Left hindlimb (tissue), 1 donor: ENCODE data around the gene TUBA1C.
A peak's percentile ranks its signal among the peaks of the same experiment; 100 is the strongest.
"Not testable (repeated sequence)": the region's sequence is repeated elsewhere in the genome, so short reads cannot be mapped to it uniquely, and the experiment has no call there.

Source experiments
- DNase-seq: peaks from one replicate; pipeline ENCODE4 v3.0.0-alpha.2; 2018

The TUBA1C gene

GRCh38 chr12:49255857-49256637 lies 8.8 kb upstream of the TUBA1C start:
- DNase-seq: no peak

- not testable (repeated sequence) for DNase-seq
Observed at GRCh38 chr12:49257508-49258184, 7.2 kb upstream of the TUBA1C start.

- no peak for DNase-seq
Observed at GRCh38 chr12:49259452-49259851, 5.4 kb upstream of the TUBA1C start.

- peak; percentile 50 for DNase-seq
Observed at GRCh38 chr12:49260166-49260565, 4.7 kb upstream of the TUBA1C start.

- no peak for DNase-seq
Observed at GRCh38 chr12:49260571-49261363, 4.1 kb upstream of the TUBA1C start.

GRCh38 chr12:49261721-49262120 lies 3.2 kb upstream of the TUBA1C start:
- no peak for DNase-seq

- no peak for DNase-seq
Observed at GRCh38 chr12:49263400-49263763, 1.5 kb upstream of the TUBA1C start.

GRCh38 chr12:49264466-49264872 lies 413 bp upstream of the TUBA1C start:
- DNase-seq: no peak

GRCh38 chr12:49269191-49269590 lies 4.3 kb downstream of the TUBA1C start:
- not testable (repeated sequence) for DNase-seq

GRCh38 chr12:49272790-49273725 lies 8.2 kb downstream of the TUBA1C start:
- no peak for DNase-seq

GRCh38 chr12:49273726-49274395 lies 9.0 kb downstream of the TUBA1C start:
- peak; percentile 5 for DNase-seq

- DNase-seq: peak; percentile 2
Observed at GRCh38 chr12:49274396-49275069, 9.7 kb downstream of the TUBA1C start.

GRCh38 chr12:49276304-49277290 lies 11.7 kb downstream of the TUBA1C start:
- DNase-seq: peak; percentile 14

GRCh38 chr12:49277466-49277865 lies 12.6 kb downstream of the TUBA1C start:
- DNase-seq: no peak

- DNase-seq: no peak
Observed at GRCh38 chr12:49279706-49280159, 14.9 kb downstream of the TUBA1C start.

GRCh38 chr12:49280545-49280944 lies 15.7 kb downstream of the TUBA1C start:
- DNase-seq: not testable (repeated sequence)

- peak; percentile 4 for DNase-seq
Observed at GRCh38 chr12:49282302-49282701, 17.4 kb downstream of the TUBA1C start.

- not testable (repeated sequence) for DNase-seq
Observed at GRCh38 chr12:49282740-49283375, 18.0 kb downstream of the TUBA1C start.
